Stimulated activated memory B cell treated with anti-CD40 and anti-IgM and Interleukin-4, amounts not matched to agents 10 μg/mL and 1 μg/mL and 100 μg/mL, for 72 hours (primary cell): Measurements from ENCODE around the gene HOXD9.

Source experiments
- ATAC-seq: fragments of 150-1000 bp; cut with Tn5 transposase; 2 replicates; pipeline ENCODE4 v1.10.0; 2021
- H3K27ac Mint-ChIP-seq: one replicate; pipeline ENCODE4 v1.8.0; 2022; ENCODE audit warnings: mild to moderate bottlenecking, mixed read lengths
- H3K27me3 Mint-ChIP-seq: one replicate; pipeline ENCODE4 v1.8.0; 2022; ENCODE audit warnings: mixed read lengths
- H3K36me3 Mint-ChIP-seq: one replicate; pipeline ENCODE4 v1.8.0; 2022; ENCODE audit warnings: mixed read lengths
- H3K4me1 Mint-ChIP-seq: one replicate; pipeline ENCODE4 v1.8.0; 2022; ENCODE audit warnings: mixed read lengths
- H3K4me3 Mint-ChIP-seq: one replicate; pipeline ENCODE4 v1.8.0; 2022; ENCODE audit warnings: mild to moderate bottlenecking, moderate library complexity, mixed read lengths
- H3K9me3 Mint-ChIP-seq: one replicate; pipeline ENCODE4 v1.8.0; 2022; ENCODE audit warnings: mixed read lengths

The HOXD9 gene

GRCh38 chr2:176121190-176122051 lies 1.1 kb upstream of the HOXD9 start:
- H3K27ac Mint-ChIP-seq: no peak overlapping the region
- H3K9me3 Mint-ChIP-seq: no peaks in the 10 kb centered on the region
- H3K36me3 Mint-ChIP-seq: no peaks in the 10 kb centered on the region
- H3K27me3 Mint-ChIP-seq: peaks cover 81% of the 10 kb centered on the region
- no peak for ATAC-seq
- H3K4me1 Mint-ChIP-seq: peaks cover 7% of the 10 kb centered on the region
- H3K4me3 Mint-ChIP-seq: no peak overlapping the region

GRCh38 chr2:176122052-176122682 lies 352 bp upstream of the HOXD9 start:
- no peak for ATAC-seq
- Mint-ChIP-seq H3K27me3 (peaks cover 81% of the 10 kb centered on the region), H3K4me3 (no peak overlapping the region), H3K9me3 (no peaks in the 10 kb centered on the region), H3K36me3 (no peaks in the 10 kb centered on the region), H3K4me1 (peaks cover 7% of the 10 kb centered on the region), H3K27ac (no peak overlapping the region)

- no peaks in the 10 kb centered on the region for H3K36me3 Mint-ChIP-seq
- H3K9me3 Mint-ChIP-seq: no peaks in the 10 kb centered on the region
- peaks cover 81% of the 10 kb centered on the region for H3K27me3 Mint-ChIP-seq
- H3K4me1 Mint-ChIP-seq: peaks cover 13% of the 10 kb centered on the region
- H3K4me3 Mint-ChIP-seq: no peak overlapping the region
- no peak for ATAC-seq
- H3K27ac Mint-ChIP-seq: no peak overlapping the region
Observed at GRCh38 chr2:176123411-176124109, 1.0 kb downstream of the HOXD9 start.

- peaks cover 13% of the 10 kb centered on the region for H3K4me1 Mint-ChIP-seq
- H3K4me3 Mint-ChIP-seq: no peak overlapping the region
- peaks cover 81% of the 10 kb centered on the region for H3K27me3 Mint-ChIP-seq
- ATAC-seq: no peak
- no peaks in the 10 kb centered on the region for H3K36me3 Mint-ChIP-seq
- H3K9me3 Mint-ChIP-seq: no peaks in the 10 kb centered on the region
- H3K27ac Mint-ChIP-seq: no peak overlapping the region
Observed at GRCh38 chr2:176124110-176124946, 1.8 kb downstream of the HOXD9 start.

GRCh38 chr2:176124947-176125771 lies 2.6 kb downstream of the HOXD9 start:
- no peak for ATAC-seq
- H3K4me1 Mint-ChIP-seq: peaks cover 13% of the 10 kb centered on the region

GRCh38 chr2:176125772-176126054 lies 3.2 kb downstream of the HOXD9 start:
- Mint-ChIP-seq H3K4me3 (no peak overlapping the region), H3K9me3 (no peaks in the 10 kb centered on the region), H3K27ac (no peak overlapping the region), H3K27me3 (peaks cover 70% of the 10 kb centered on the region), H3K4me1 (peaks cover 13% of the 10 kb centered on the region), H3K36me3 (no peaks in the 10 kb centered on the region)
- ATAC-seq: no peak

More at GRCh38 chr2:176124947-176125771, 2.6 kb downstream of the HOXD9 start:
- Mint-ChIP-seq H3K9me3 (no peaks in the 10 kb centered on the region), H3K4me3 (no peak overlapping the region), H3K27me3 (peaks cover 73% of the 10 kb centered on the region), H3K27ac (no peak overlapping the region), H3K36me3 (no peaks in the 10 kb centered on the region)

- Mint-ChIP-seq H3K4me3 (no peak overlapping the region), H3K27me3 (peaks cover 75% of the 10 kb centered on the region), H3K9me3 (no peaks in the 10 kb centered on the region), H3K4me1 (peaks cover 15% of the 10 kb centered on the region), H3K36me3 (no peaks in the 10 kb centered on the region), H3K27ac (no peak overlapping the region)
- ATAC-seq: no peak
Observed at GRCh38 chr2:176126929-176127773, 4.6 kb downstream of the HOXD9 start.

- ATAC-seq: no peak
- H3K4me3 Mint-ChIP-seq: no peak overlapping the region
Observed at GRCh38 chr2:176127774-176128072, 5.2 kb downstream of the HOXD9 start.

GRCh38 chr2:176128172-176128981 lies 5.9 kb downstream of the HOXD9 start:
- Mint-ChIP-seq H3K4me1 (peaks cover 20% of the 10 kb centered on the region), H3K4me3 (no peak overlapping the region), H3K27me3 (peaks cover 87% of the 10 kb centered on the region), H3K9me3 (no peaks in the 10 kb centered on the region), H3K36me3 (no peaks in the 10 kb centered on the region), H3K27ac (no peak overlapping the region)
- no peak for ATAC-seq

More at GRCh38 chr2:176127774-176128072, 5.2 kb downstream of the HOXD9 start:
- H3K27ac Mint-ChIP-seq: no peak overlapping the region
- no peaks in the 10 kb centered on the region for H3K9me3 Mint-ChIP-seq
- H3K36me3 Mint-ChIP-seq: no peaks in the 10 kb centered on the region
- peaks cover 81% of the 10 kb centered on the region for H3K27me3 Mint-ChIP-seq
- H3K4me1 Mint-ChIP-seq: peaks cover 20% of the 10 kb centered on the region

- no peak for ATAC-seq
- Mint-ChIP-seq H3K9me3 (no peaks in the 10 kb centered on the region), H3K36me3 (no peaks in the 10 kb centered on the region), H3K27ac (no peak within 1 kb of the TSS), H3K4me1 (peaks cover 20% of the 10 kb centered on the region), H3K27me3 (peaks cover 87% of the 10 kb centered on the region), H3K4me3 (no peak within 1 kb of the TSS)
Observed at GRCh38 chr2:176128982-176129796, 6.7 kb downstream of the HOXD9 start, which contains the start of gene HOXD8. Gene HOXD8, plus strand, starts transcription at chr2:176129705. Its CDS starts 662 bp downstream, at chr2:176130367.

- no peak for ATAC-seq
- Mint-ChIP-seq H3K27me3 (peaks cover 83% of the 10 kb centered on the region), H3K27ac (no peak overlapping the region), H3K9me3 (no peaks in the 10 kb centered on the region), H3K4me1 (peaks cover 20% of the 10 kb centered on the region), H3K4me3 (no peak overlapping the region), H3K36me3 (no peaks in the 10 kb centered on the region)
Observed at GRCh38 chr2:176129813-176130146, 7.3 kb downstream of the HOXD9 start.

GRCh38 chr2:176130147-176130956 lies 7.8 kb downstream of the HOXD9 start:
- Mint-ChIP-seq H3K27ac (no peak overlapping the region), H3K4me1 (peaks cover 20% of the 10 kb centered on the region), H3K9me3 (no peaks in the 10 kb centered on the region), H3K4me3 (no peak overlapping the region), H3K36me3 (peaks cover under 1% of the 10 kb centered on the region), H3K27me3 (peaks cover 82% of the 10 kb centered on the region)
- no peak for ATAC-seq
